DND-41 (cell line): ENCODE measurements around the gene ASPN.

ENCODE experiments used
- CTCF ChIP-seq: IDR thresholded peaks from 2 replicates; pipeline ENCODE4 v1.5.1; 2012; ENCODE audit warnings: borderline replicate concordance, low read length, moderate library complexity, mild to moderate bottlenecking; ENCODE audit not compliant: poor library complexity, severe bottlenecking; ENCODE audit errors: extremely low read depth
- EZH2 ChIP-seq: IDR thresholded peaks from 3 replicates; pipeline ENCODE4 v1.6.1; 2012; ENCODE audit warnings: borderline replicate concordance, low read depth, mild to moderate bottlenecking, moderate library complexity, low read length, inconsistent platforms; ENCODE audit not compliant: severe bottlenecking

GRCh38 chr9:92500725-92501124 is 18.4 kb upstream of the ASPN start:
- TF ChIP-seq CTCF (no peak), EZH2 (no peak)
